HG03135 (cell line): ENCODE data around the gene YIF1A.
A peak's percentile ranks its signal among the peaks of the same experiment; 100 is the strongest.

Experiments used
- ATAC-seq: cut with Tn5 transposase; IDR thresholded peaks from one replicate; pipeline ENCODE4 v1.9.1; 2021; ENCODE audit warnings: mild to moderate bottlenecking, moderate library complexity; ENCODE audit not compliant: unreplicated experiment

Gene YIF1A, protein sequence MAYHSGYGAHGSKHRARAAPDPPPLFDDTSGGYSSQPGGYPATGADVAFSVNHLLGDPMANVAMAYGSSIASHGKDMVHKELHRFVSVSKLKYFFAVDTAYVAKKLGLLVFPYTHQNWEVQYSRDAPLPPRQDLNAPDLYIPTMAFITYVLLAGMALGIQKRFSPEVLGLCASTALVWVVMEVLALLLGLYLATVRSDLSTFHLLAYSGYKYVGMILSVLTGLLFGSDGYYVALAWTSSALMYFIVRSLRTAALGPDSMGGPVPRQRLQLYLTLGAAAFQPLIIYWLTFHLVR

DNA sequence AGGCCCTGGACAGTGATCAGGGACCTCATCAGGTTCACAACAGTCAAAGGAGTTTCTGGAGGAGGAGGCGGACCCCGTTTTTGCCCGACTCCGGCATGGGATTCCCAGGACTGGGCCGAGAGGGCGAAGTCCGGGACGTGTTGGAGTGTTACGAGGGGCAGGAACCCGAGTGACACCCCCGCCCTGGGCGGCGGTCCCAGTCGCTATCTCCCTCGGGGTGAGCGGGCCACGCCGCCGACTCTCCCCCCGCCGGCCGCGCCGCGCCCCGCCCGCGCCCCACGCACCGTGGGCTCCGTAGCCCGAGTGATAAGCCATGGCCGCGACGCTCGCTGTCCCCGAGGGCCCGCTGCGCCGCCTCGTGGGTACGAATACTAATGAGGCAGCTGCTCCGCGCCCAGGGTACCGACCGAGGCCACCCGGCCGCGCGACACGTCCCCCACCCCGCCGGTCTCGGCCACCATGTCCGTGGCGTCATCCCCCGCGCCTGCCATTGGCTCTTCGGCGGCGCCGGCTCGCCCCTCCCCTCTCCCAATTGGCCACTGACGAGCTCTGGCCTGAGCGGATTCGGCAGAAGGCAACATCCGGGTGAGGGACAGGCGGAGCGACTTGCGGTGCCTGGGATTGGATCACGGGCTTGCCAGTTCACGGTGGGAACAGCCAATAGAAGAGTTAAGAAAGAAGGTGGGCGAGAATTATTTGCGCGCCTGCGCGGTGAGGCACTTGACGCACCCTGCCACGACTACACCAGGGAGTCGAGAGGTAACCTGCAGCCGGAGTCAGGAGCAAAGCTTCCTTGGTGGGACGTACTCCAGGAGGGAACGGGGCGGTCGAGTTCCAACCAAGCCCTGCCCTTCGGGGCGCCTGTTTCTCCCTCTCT lies at the start of gene YIF1A:
TSS of gene YIF1A (minus strand) at position 473 of the 877 bp plus-strand sequence. CDS start at position 315, 158 bp downstream.
- ATAC-seq = peak; percentile 85

DNA sequence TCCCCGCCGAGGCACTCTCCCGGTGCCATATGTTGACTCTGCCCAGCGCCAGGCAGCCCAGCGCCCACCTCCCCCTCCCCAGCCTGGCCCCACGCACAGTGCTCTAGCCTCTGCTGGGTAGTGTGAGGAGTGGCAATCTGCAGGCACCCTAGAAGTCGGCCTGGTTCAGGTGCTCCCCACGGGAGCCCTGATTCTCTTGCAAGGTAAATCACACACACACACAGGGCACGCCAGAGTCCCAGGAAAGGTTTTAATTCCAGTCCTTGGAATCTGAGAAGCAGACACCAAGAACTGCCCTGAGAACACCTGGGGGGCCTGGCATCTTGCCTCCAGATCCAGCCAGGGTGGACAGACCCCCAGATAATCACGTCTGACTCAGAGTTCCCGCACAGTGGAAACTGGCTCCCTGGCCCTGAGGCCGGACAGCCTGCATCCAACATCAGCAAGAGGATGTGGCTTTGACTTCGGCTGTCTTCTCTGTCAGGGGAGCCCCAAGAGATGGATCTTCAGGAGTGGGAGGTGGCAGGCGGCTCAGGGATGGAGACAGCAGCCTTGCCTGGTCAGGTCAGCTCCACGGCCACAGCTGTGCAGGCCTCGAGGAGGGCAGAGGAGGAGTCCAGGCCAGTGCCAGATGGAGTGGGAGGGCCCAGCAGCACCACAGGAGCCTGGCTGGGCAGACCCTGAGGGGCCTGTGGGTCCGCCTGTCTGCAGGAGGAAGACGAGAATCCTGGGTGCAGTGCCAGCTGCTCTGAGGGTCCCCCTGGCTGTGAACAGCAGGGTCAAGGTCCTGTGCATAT lies 48.4 kb upstream of the YIF1A start:
- ATAC-seq = no peak

DNA sequence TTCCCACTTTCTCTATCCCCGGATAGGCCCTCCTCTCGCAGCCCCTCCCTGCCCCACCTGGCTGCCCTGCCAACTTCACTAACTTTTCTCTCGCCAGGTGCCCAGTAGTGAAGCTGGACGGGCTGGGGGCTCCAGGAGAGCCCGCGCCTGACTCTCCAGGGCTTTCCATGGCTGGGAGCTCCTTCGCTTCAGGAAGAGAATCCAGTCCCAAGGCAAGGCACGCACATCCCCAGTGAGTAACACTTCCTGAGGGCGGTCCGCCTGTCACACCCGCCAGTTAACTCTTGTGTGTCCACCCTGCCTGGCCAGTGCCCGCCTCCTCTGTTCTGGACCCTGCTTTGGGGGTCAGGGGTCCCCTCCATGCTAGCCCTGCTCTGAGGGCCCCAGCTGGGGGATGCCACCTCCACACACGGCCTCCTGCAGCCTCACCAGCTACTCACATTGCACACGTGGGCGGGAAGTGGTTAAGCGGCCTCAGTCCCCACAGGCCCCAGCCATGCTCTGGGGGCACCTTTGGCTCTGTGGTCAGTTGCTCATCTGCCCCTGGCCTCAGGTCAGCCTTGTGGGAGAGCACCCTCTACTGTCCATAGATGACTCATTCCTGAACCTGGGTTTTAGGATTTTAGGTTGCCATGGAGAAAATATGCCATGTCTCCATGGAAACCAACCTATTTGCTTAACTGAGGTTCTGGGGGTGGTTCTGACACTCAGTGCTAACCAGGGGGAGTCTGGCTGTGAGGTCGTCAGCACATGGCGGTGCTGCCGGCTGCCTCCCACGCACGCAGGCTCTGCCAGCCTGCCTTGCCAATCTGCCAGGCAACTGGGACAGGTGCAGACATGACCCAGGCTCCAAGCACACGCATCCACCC lies 47.5 kb upstream of the YIF1A start, which contains the start of gene RIN1:
TSS of gene RIN1 (minus strand) at position 201 of the 869 bp plus-strand sequence. CDS start at position 169, 32 bp downstream.
- ATAC-seq = peak; percentile 59

DNA sequence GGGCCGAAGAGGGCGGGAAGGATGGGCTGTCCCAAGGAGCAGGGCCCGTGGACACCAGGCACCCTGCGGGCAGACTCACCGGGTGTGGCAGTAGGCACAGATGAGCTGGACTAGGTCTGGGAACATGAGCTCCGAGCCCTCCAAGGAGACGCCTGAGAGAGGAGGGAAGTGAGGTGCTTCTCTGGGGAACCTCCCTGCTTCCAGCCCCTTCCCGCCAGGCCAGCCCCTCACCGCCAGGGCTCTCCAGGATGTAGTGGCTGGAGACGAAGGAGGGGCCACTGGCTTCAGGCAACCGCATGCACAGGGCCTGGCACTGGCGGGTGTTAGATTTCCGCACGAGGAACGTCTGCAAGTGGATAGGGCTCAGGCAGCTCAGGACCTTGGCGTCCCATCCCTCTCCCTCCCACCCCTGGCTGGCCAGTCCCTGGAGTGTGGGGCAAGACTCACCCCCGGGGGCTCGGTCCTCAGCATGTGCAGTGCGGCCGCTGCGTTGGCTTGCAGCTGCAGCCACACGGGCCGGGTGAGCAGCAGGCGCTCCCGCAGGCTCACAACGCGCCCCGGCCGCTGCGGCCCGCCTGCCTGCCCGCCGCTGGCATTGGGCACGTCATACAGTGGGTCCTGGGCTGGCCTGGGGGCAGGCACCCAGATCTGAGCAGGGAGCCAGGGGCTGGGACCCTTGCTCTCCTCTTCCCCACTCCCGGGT lies 46.7 kb upstream of the YIF1A start:
- no peak for ATAC-seq

DNA sequence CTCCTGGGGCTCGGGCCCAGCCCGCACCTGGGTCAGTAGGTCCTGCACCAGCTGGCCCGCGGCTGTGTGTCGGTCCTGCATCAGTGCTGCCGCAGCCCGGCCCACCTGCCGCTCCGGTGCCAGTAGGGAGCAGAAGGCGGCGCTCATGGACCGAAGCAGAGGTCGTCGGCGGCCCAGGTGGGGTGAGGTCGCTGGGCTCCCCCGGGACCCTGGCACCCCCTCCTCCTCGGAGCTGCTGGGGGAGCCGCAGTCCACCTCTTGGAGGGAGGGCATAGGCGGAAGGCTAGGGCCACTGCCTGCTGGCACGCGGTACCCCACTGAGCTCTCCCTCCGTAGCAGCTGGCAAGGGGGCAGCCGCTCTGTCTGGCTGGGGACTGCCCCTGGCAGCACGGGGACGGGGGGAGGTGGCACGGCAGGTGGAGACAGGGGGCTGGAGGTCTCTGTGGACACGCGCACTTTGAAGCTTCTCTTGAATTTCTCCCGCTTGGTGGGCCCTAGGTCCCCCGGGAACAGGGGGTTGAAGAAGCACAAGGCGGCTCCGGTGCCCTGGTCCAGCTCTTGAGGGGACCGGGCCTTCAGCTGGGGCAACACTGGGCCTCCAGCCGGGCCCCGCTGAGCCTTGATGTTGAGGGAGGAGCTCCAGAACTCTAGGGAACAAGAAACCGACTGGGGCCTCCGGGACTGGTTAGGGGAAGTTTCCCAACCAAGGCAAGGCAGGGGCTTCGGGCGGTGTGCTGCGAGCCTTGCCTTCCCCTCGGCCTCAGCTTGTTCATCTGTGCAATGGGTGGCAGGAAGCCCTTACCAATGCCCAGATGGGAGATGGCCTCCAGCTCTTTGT lies 45.9 kb upstream of the YIF1A start:
- no peak for ATAC-seq

DNA sequence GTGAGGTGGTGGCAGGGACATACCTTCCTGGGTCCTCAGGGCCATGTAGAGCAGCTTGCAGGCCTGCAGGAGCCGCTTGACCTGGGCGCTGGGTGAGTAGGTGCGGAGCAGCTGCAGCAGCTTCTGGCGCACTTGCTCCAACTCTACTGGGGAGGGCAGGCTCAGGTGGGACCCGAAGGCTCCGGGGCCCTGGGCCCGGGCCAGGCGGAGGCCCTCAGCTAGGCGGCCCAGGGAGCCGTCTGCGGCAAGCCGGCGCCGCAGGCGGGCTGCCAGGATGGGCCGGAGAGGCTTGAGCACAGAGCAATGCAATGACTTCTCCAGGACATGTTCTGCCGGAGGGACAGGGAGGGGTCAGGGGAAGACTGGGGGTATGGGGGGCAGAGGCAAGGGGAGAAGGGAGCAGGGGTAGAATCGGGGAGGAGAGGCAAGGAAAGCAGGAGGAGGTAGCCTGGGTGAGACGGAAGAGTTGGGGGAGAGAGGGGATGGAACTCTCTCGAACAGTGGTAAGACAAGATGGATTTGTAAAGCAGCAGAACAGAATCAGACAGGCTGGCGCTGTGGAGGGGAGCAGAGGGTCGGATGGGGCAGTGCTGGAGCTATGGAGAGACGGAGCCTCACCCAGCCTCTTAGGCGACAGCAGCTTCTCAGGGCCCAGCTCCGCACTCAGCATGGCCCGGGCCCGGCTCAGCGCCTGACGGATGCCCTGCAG lies 45.1 kb upstream of the YIF1A start:
- ATAC-seq = no peak

DNA sequence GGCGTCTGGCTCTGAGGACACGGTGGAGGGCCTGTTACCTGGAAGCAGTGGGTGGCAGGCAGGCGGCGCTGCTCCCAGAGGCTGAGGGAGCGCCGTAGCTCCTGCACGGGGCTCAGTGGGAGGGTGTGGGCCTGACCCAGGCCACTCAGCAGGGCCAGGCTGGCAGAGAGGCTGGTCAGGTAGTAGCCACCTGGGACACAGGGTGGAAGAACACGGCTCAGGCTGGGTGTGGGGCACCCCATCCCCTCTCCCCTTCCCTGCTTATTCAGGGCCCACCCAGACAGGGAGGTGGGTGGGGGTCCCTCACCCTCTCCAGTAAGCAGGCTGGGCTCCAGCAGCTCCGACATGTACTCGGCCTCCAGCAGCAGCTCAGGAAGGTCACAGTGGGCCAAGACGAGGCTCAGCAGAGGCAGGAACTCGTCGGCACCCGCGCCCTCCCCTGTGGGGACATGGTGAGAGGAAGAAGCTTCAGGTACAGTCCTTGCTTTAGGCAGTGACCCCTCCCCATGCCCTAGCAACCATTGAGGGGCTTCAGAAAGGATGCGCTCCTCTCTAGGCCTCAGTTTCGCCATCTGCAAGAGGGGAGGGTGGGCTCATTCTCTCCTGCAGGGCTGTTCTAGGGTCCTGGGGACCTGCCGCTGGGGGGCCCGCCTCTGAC lies 44.4 kb upstream of the YIF1A start:
- ATAC-seq = no peak

DNA sequence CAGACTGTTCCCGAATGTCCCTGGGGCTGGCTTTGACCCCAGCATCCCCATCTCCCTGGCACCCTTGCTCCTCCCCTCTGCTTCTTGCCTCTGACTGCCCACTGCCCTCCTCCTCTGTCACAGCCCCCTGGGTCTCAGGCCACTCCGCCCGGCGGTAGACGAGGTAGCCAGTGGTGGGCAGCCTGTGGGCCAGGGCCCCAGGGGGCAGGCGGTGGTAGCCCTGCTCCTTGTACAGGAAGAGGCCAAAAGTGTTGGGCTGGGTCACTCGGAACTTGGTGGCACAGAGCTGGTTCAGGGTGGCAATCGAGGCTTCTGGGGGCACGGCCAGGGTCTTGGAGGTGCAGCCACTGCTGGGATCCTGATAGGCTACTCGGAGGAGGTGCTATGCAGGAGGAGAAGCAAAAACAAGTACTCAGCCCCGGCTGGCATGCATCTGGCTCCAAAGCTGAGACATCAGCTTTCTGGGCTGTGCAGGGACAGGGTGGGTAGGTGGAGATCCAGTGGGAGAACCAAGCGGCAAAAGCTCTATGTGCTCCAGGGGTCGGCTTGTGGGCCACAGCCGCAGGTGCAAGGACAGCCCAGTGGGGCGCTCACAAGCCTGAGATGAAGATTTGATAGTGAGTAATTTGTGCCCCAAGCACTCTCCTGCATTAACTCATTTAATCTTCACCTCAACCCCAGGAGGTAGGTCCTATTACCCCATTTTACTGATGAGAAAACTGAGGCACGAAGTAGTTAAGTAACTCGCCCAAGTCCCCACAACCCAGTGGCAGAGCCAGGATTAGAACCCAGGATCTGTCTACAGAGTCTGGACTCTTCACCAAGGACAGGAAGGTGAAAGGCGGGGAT lies 43.7 kb upstream of the YIF1A start:
- no peak for ATAC-seq

DNA sequence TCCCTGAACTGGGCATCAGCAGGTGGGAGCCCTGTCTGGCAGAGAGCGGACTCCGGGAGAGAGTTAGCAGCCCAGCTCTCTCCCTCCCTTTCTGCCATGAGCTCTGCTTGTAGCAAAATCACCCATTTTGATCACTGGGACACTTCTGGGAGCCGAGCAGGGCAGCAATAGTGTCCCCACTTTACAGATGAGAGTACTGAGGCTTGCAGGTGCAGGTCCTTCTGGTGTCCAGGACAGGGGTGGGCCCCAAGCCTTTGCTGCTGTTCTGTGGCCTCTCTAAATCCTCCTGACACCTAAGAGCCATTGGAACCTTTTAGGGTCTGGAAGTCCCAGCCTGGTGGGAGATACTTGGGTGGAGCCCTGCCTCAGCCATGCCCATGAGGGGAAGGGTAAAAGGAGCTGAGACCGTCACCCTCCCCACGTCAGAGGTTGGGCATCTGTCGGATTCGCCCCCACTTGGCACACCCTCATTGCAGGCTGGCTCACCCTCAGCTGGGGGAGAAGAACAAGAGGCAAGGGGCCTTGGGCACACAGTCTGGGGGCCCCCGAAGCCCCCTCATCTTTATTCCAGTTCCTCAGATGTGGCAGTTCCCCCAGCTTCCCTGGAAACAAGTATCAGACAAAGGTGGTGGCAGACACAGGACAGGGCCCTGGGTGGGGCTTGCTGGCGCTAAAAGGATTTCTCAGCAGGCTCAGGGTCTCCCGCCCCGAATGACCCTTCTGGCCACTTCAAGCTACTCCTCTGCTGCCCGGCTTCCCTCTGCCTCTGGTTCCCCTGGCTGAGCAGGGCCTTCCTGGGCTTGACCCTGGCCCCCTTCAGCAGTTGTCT lies 42.8 kb upstream of the YIF1A start:
- no peak for ATAC-seq

DNA sequence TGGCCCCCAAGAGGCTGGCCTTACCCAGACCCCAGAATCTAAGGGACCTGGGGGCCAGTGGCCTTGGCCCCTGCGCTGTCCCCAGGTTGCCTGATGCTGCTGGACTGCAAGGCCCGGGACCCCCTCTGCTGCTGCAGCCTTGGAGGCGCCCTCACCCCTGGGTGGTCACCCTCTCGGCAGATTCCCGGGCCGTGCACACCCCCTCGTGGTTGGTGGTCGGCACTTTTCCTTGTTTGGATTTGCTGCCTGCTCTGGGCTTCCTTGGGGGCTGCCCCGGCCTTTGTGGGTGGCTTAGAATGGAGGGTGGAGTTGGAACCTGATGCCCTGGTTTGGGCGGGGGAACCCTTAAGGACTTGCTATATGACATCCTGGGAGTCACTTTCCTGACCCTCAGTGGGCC lies 42.0 kb upstream of the YIF1A start:
- ATAC-seq = no peak

DNA sequence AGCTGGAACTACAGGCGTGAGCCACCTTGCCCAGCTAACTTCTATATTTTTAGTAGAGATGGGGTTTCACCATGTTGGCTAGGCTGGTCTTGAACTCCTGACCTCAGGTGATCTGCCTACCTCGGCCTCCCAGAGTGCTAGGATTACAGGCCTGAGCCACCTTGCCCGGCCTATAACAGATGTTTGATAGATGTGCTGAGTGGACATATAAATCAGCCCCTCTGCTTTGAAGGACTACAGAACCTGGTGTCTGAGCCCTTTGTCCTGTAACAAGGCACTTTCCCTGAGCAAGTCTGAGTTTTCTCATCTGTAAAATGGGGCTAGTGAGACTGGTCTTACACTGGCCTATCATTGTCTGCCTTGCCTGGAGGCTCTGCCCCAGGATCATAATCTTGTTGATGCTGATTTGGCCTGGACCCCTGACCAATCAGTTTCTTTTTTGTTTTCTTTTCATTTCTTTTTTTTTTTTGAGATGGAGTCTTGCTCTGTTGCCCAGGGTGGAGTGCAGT lies 40.3 kb upstream of the YIF1A start:
- no peak for ATAC-seq

DNA sequence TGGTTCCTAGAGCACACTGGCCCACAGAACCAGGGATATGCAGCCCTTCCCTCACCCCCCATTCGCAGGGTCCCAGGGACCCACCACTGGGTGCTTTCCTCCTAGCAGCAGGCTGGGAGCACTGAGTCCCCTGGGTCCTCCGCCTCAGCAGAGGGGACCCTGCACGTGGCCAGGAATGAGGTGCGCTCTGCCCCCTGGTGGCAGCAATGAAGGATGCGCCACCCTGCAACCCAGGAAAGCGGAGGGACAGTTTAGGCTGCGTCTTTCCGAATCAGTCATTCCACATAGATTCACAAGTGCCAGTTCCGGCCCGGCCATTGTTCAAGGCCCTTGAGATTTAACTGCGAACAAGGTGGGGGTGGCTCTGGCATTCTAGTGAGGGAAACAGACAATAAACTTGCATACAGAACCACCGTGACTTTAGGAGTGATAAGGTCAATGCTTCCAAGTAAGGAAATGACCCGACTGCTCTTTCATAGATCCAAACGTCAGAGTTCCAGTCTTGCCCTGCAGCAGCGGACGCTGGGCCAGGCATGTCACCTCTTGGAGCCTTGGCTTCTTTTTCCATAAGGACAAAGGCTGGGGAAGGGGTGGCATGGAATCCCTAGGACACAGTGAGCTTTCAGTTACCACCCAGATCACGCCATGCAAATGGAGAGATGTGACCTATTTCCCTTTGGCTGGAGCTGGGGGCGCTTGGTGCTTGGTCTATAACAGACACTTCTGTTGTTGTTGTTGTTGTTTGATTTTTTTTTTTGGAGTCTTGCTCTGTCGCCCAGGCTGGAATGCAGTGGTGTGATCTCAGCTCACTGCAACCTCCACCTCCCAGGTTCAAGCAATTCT lies 39.6 kb upstream of the YIF1A start:
- ATAC-seq = peak; percentile 62

DNA sequence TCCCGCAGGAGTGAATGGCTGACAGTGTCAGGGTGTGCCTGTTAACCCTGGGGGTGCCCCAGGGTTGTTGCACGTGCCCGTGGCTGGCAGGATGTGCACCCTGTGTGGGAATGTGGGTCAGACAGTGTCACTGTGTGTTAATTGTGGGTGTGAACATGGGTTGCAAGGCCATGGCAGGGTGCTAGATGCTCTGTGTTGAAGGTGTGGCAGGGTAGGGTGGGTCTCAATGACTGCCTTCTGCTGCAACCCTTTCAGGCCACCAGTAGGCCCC lies 39.0 kb upstream of the YIF1A start:
- no peak for ATAC-seq

DNA sequence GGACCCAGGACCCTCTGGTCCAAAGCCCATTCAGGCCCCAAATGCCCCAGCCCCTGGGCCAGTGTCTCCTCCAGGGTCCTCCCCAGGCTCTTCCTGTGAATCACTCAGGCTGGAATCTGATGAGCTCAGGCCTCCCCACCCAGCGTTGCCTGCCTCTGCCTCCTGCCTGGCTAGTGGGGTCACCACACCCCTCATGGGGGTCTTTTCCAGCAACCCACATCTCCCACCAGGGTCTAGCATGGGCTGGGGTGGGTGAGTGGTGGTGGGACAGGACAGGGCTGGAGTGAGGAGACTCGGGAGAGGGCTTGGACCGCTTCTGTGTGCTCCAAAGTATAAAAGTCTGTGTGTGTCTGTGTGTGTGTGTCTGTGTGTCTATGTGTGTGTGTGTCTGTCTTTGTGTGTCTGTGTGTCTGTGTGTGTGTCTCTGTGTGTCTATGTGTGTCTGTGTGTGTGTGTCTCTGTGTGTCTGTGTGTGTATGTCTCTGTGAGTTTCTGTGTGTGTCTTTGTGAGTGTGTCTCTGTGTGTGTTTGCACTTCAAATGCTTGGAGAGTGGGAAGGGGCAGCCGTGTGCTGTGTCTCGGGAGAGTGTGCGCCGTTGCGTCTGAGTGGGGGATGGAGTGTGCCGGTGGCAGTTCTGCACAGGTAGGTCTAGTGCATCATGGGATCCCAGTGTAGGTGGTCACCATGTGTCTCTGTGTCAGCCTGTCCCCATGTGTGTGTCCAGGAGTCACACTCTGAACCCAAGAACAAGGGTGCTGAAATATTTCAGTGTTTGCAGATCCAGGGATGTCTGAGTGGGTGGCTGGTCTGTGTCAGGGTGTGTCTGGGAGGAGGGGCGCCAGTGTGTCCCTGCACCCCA lies 38.5 kb upstream of the YIF1A start:
- ATAC-seq = no peak
